B cell (primary cell): ENCODE results near the gene INO80D. TPM values are rescaled to one million over a fixed set of nuclear protein-coding genes. Genes with fewer than 3 reads are reported as not detected.

Experiments used
- ATAC-seq: fragments of 200-7000 bp; cut with Tn5 transposase; one replicate; pipeline ENCODE4 v1.10.0; 2021; ENCODE audit warnings: low read depth, mild to moderate bottlenecking, moderate number of reproducible peaks, moderate library complexity
- CTCF ChIA-PET: fragments of 350-600 bp; sonication (Branson Sonifier 250); formaldehyde crosslinking; loops from one replicate; lab custom pipeline; 2021; ENCODE audit warnings: antibody characterized with exemption, inconsistent platforms; lab: Charles Lee
- POLR2A ChIA-PET: fragments of 350-600 bp; sonication (Branson Sonifier 250); formaldehyde crosslinking; loops from one replicate; lab custom pipeline; 2021; ENCODE audit warnings: antibody characterized with exemption; lab: Charles Lee
- DNase-seq: peaks from one replicate; pipeline ENCODE4 v3.0.0; 2013
- H2AFZ ChIP-seq: 2 replicates; pipeline ENCODE4 v1.6.1; 2012; ENCODE audit warnings: mild to moderate bottlenecking, low read depth, low read length; ENCODE audit not compliant: insufficient read depth, poor library complexity, severe bottlenecking
- H3K27ac ChIP-seq, 2 donors: 1 replicate in 1 of 2; 2 replicates in 1 of 2; pipeline ENCODE4 v1.5.1; 2012 to 2013; ENCODE audit warnings: low read length in 2 of 2, mild to moderate bottlenecking in 2 of 2, moderate library complexity in 1 of 2
- H3K27me3 ChIP-seq, 4 experiments: fragments of 200-600 bp in 1 of 4; sonication (generic) in 1 of 4; replicated peaks in 1 of 4; 1 replicate in 2 of 4; 2 replicates in 2 of 4; pipeline versions ENCODE4 v1.6.1 to v1.7.0; 2013 to 2016; ENCODE audit warnings: low read length in 3 of 4, mild to moderate bottlenecking in 2 of 4, mixed read lengths in 1 of 4, moderate library complexity in 1 of 4; ENCODE audit not compliant: insufficient read depth in 4 of 4, control insufficient read depth in 3 of 4; ENCODE audit errors: control extremely low read depth in 1 of 4
- H3K36me3 ChIP-seq, 2 experiments: replicated peaks in 1 of 2; 1 replicate in 1 of 2; 2 replicates in 1 of 2; pipeline versions ENCODE4 v1.6.1 to v1.7.1; 2013; ENCODE audit warnings: low read length in 1 of 2; ENCODE audit not compliant: insufficient read depth in 2 of 2, control insufficient read depth in 1 of 2; ENCODE audit errors: control extremely low read depth in 1 of 2, extremely low read depth in 1 of 2
- H3K4me1 ChIP-seq, 2 donors: fragments of 200-600 bp in 1 of 2; sonication (generic) in 1 of 2; 1 replicate in 1 of 2; 2 replicates in 1 of 2; pipeline versions ENCODE4 v1.5.1 to v1.6.1; 2013 to 2017; ENCODE audit warnings: low read length in 2 of 2; ENCODE audit not compliant: control insufficient read depth in 2 of 2, insufficient read depth in 2 of 2
- H3K4me2 ChIP-seq: replicated peaks from 2 replicates; pipeline ENCODE3; 2012; ENCODE audit warnings: mild to moderate bottlenecking, low read depth, low read length; ENCODE audit not compliant: poor library complexity, severe bottlenecking
- H3K4me3 ChIP-seq, 5 experiments: fragments of 200-600 bp in 1 of 5; sonication (generic) in 1 of 5; 1 replicate in 3 of 5; 2 replicates in 2 of 5; pipeline versions ENCODE4 v1.5.1 to v1.7.0; 2011 to 2016; ENCODE audit warnings: low read length in 4 of 5, mild to moderate bottlenecking in 4 of 5, low read depth in 2 of 5, control low read depth in 1 of 5, moderate library complexity in 1 of 5; ENCODE audit not compliant: insufficient read depth in 1 of 5; ENCODE audit errors: control extremely low read depth in 1 of 5, extremely low read depth in 1 of 5
- H3K79me2 ChIP-seq: fragments of 200-600 bp; sonication (generic); one replicate; pipeline ENCODE4 v1.6.0; 2016; ENCODE audit warnings: low read length; ENCODE audit not compliant: control insufficient read depth, insufficient read depth
- H3K9ac ChIP-seq: fragments of 200-600 bp; sonication (generic); 2 replicates; pipeline ENCODE4 v1.6.1; 2017; ENCODE audit warnings: mild to moderate bottlenecking, low read length, moderate library complexity
- H3K9me3 ChIP-seq, 3 donors: one replicate each; pipeline versions ENCODE4 v1.6.1 to v1.7.1; 2013; ENCODE audit warnings: low read length in 2 of 3; ENCODE audit not compliant: control insufficient read depth in 2 of 3, insufficient read depth in 1 of 3; ENCODE audit errors: control extremely low read depth in 1 of 3
- H4K20me1 ChIP-seq: 2 replicates; pipeline ENCODE4 v1.6.0; 2012; ENCODE audit warnings: mild to moderate bottlenecking, low read length; ENCODE audit not compliant: insufficient read depth, control insufficient read depth, poor library complexity, severe bottlenecking
- H3K27ac Mint-ChIP-seq: one replicate; pipeline ENCODE4 v1.8.0; 2021; ENCODE audit warnings: mixed read lengths
- H3K27me3 Mint-ChIP-seq: one replicate; pipeline ENCODE4 v1.8.0; 2021; ENCODE audit warnings: mixed read lengths
- H3K4me1 Mint-ChIP-seq: one replicate; pipeline ENCODE4 v1.8.0; 2021; ENCODE audit warnings: mixed read lengths
- H3K4me3 Mint-ChIP-seq: one replicate; pipeline ENCODE4 v1.8.0; 2021; ENCODE audit warnings: mixed read lengths
- H3K9me3 Mint-ChIP-seq: one replicate; pipeline ENCODE4 v1.8.0; 2022; ENCODE audit warnings: mixed read lengths; ENCODE audit not compliant: insufficient read depth
- CTCF ChIP-seq: fragments of 200-600 bp; IDR thresholded peaks from one replicate; pipeline ENCODE4 v1.8.0; 2022; ENCODE audit warnings: antibody characterized with exemption, mild to moderate bottlenecking
- EZH2 ChIP-seq: IDR thresholded peaks from 2 replicates; pipeline ENCODE4 v1.6.1; 2012; ENCODE audit warnings: borderline replicate concordance, low read depth, mild to moderate bottlenecking, moderate library complexity, low read length; ENCODE audit not compliant: insufficient read depth, poor library complexity, severe bottlenecking
- WGBS: methylation state at CpG from one replicate; pipeline ENCODE4 v1.1.5; 2013; ENCODE audit warnings: missing lambda C conversion rate; ENCODE audit not compliant: insufficient coverage; 5-methylcytosine and 5-hydroxymethylcytosine counted together
- intact Hi-C: fragments of 100-400 bp; cut with micrococcal nuclease; formaldehyde crosslinking; loops from one replicate; pipeline ENCODE4 v1.10.0; 2022
- polyA plus RNA-seq: library from polyadenylated mRNA; depleted of rRNA; stranded (reverse); fragments of >200 nt; gene quantifications from 2 replicates; pipeline ENCODE4 v1.2.3, GENCODE V29; 2012
- total RNA-seq, 2 donors: library from RNA; stranded (reverse); fragments of 120-200 nt in 1 of 2; gene quantifications; 1 replicate in 1 of 2; 2 replicates in 1 of 2; pipeline versions ENCODE4 v1.2.3 to v1.2.4, GENCODE V29; 2013 to 2022

Gene INO80D
- total and polyA plus RNA-seq, 2 donors (not counting 1 experiment from before 2014, with no cell fraction given): 6.3 to 61.2 TPM

GRCh38 chr2:206049392-206049791 is 36.6 kb downstream of the INO80D start:
- no peak overlapping the region for H3K4me3 Mint-ChIP-seq
- Histone ChIP-seq H3K27me3 (no peaks in the 10 kb centered on the region), H3K36me3 (peaks cover 0 to 18% of the 10 kb centered on the region in 2 experiments), H3K9ac (no peak overlapping the region), H2AFZ (no peak overlapping the region), H3K4me3 (no peak overlapping the region), H3K4me1 (no peaks in the 10 kb centered on the region), H4K20me1 (peaks cover 32% of the 10 kb centered on the region), H3K4me2 (no peak overlapping the region), H3K79me2 (peaks cover 49% of the 10 kb centered on the region), H3K27ac (no peak overlapping the region), H3K9me3 (no peaks in the 10 kb centered on the region)
- ChIA-PET POLR2A (no interaction called here), CTCF (no interaction called here)
- WGBS: no CpG with 5 or more reads among the region's 1 CpG
- H3K9me3 Mint-ChIP-seq: no peaks in the 10 kb centered on the region
- no peaks in the 10 kb centered on the region for H3K27me3 Mint-ChIP-seq
- peaks cover 3% of the 10 kb centered on the region for H3K4me1 Mint-ChIP-seq
- H3K27ac Mint-ChIP-seq: no peak overlapping the region
- ATAC-seq (no peak), DNase-seq (no peak)
- intact Hi-C loops: no loop called here
- TF ChIP-seq CTCF (no peak), EZH2 (no peak)

GRCh38 chr2:206045251-206045650 is 40.7 kb downstream of the INO80D start:
- ChIA-PET CTCF (interaction anchor here (0.7 to 1.0 kb wide), 2 partner anchors 97 to 370 kb away, joined by 3 read pairs; no protein-coding TSS in a partner anchor), POLR2A (no interaction called here)
- Mint-ChIP-seq H3K4me1 (peaks cover 4% of the 10 kb centered on the region), H3K9me3 (no peaks in the 10 kb centered on the region), H3K27ac (no peak overlapping the region), H3K4me3 (no peak overlapping the region), H3K27me3 (no peaks in the 10 kb centered on the region)
- H3K4me2 ChIP-seq: no peak overlapping the region
- H3K9me3 ChIP-seq: no peaks in the 10 kb centered on the region
- no peak for TF ChIP-seq CTCF
- TF ChIP-seq EZH2: no peak
- intact Hi-C loops: no loop called here
- H2AFZ ChIP-seq: no peak overlapping the region
- DNase-seq (no peak), ATAC-seq (no peak)
- WGBS: no CpG with 5 or more reads among the region's 1 CpG
- H3K79me2 ChIP-seq: peaks cover 63% of the 10 kb centered on the region
- H3K27ac ChIP-seq: no peak overlapping the region
- H3K36me3 ChIP-seq: peaks cover 3 to 45% of the 10 kb centered on the region in 2 experiments
- no peak overlapping the region for H3K4me3 ChIP-seq
- H3K27me3 ChIP-seq: no peaks in the 10 kb centered on the region
- peaks cover 26% of the 10 kb centered on the region for H4K20me1 ChIP-seq
- H3K4me1 ChIP-seq: no peaks in the 10 kb centered on the region
- H3K9ac ChIP-seq: no peak overlapping the region
